ENCODE measurements around the gene AUTS2.

DNA sequence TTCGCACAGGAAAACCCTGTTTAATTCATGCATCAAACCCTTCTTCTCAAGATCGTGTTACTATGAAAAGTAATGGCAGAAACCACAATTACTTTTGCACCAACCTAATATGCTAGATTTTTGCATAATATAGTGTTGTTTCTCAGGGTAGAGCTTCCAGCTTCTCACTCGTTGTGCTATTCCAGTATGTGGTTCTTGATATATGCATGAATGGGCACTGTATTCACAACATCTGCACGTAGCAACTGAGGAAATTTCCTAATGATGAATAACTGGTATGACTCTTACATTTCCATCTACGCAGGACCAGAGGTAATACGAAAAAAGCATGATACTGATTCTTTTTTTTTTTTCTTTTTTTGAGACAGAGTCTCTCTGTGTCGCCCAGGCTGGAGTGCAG lies 1207.1 kb downstream of the AUTS2 start:
- TF ChIP-seq POLR2A (IDR thresholded peaks at IDR 0.05) (no peak), POLR2AphosphoS5 (IDR thresholded peaks at IDR 0.05) (no peak)
- TF ChIP-seq, protein P1, sequence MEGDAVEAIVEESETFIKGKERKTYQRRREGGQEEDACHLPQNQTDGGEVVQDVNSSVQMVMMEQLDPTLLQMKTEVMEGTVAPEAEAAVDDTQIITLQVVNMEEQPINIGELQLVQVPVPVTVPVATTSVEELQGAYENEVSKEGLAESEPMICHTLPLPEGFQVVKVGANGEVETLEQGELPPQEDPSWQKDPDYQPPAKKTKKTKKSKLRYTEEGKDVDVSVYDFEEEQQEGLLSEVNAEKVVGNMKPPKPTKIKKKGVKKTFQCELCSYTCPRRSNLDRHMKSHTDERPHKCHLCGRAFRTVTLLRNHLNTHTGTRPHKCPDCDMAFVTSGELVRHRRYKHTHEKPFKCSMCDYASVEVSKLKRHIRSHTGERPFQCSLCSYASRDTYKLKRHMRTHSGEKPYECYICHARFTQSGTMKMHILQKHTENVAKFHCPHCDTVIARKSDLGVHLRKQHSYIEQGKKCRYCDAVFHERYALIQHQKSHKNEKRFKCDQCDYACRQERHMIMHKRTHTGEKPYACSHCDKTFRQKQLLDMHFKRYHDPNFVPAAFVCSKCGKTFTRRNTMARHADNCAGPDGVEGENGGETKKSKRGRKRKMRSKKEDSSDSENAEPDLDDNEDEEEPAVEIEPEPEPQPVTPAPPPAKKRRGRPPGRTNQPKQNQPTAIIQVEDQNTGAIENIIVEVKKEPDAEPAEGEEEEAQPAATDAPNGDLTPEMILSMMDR (IDR thresholded peaks at IDR 0.05), result no peak
